Left hindlimb (tissue), 1 donor: ENCODE data around the gene BEND3.

Source experiments
- DNase-seq: peaks from one replicate; pipeline ENCODE4 v3.0.0-alpha.2; 2018

Gene BEND3

GRCh38 chr6:107080036-107080435, 35.3 kb downstream of the BEND3 start:
- DNase-seq = no peak

- no peak for DNase-seq
These were observed 35.9 kb downstream of the BEND3 start for GRCh38 chr6:107079429-107079828.

- DNase-seq = no peak
These were observed 37.6 kb downstream of the BEND3 start for GRCh38 chr6:107077710-107078109.

- DNase-seq = peak; percentile 51
These were observed 39.3 kb downstream of the BEND3 start for GRCh38 chr6:107075951-107076381.

DNA sequence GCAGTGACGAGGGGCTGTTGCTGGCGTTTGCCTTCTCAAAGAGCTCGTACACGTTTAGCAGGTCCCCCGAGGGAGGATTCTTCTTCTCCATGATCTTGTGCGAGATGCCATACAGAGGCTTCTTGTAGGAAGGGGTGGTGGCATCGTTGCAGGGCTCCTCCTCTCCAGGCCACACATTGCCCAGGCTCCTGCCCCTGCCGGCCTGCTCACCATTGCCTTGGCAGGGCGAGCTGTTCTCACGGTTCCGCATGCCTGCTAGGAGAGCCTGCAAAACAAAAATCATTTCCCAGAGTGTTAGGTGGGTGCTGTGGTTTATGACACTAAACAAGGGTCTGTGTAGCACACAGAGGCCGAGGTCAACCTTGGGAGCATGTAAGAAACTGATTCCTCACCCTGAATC, 44.6 kb downstream of the BEND3 start:
- DNase-seq = no peak

- no peak for DNase-seq
These were observed 45.4 kb downstream of the BEND3 start for GRCh38 chr6:107069631-107070548.

GRCh38 chr6:107068691-107069630, 46.4 kb downstream of the BEND3 start:
- DNase-seq = no peak

- DNase-seq = no peak
These were observed 48.3 kb downstream of the BEND3 start for GRCh38 chr6:107066697-107067659.

GRCh38 chr6:107064579-107065065, 50.7 kb downstream of the BEND3 start:
- peak; percentile 71 for DNase-seq

- no peak for DNase-seq
These were observed 52.6 kb downstream of the BEND3 start for GRCh38 chr6:107062691-107063090.

- no peak for DNase-seq
These were observed 53.9 kb downstream of the BEND3 start for GRCh38 chr6:107061125-107062020.

- DNase-seq = no peak
These were observed 54.6 kb downstream of the BEND3 start for GRCh38 chr6:107060704-107061103.

DNA sequence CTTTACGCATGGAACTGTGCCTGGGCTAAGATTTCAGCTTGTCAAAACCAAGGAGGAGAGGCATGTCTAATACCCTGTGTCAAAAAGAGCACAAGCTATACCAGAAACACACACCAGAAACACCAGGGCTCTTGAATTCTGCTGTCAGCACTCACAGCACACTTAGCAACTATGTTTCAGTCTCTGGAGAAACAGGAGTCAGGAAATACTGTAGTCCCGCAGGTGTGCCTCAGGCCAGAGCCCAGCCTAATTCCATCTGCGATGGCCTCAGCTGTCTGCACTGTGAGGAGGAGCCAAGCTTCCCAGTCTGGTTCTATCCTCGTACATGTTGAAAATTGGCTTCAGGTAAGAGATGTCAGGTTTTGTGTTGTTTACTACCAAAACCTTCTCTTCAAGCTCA, 55.7 kb downstream of the BEND3 start:
- DNase-seq = no peak

- no peak for DNase-seq
These were observed 57.6 kb downstream of the BEND3 start for GRCh38 chr6:107057679-107058078.

DNA sequence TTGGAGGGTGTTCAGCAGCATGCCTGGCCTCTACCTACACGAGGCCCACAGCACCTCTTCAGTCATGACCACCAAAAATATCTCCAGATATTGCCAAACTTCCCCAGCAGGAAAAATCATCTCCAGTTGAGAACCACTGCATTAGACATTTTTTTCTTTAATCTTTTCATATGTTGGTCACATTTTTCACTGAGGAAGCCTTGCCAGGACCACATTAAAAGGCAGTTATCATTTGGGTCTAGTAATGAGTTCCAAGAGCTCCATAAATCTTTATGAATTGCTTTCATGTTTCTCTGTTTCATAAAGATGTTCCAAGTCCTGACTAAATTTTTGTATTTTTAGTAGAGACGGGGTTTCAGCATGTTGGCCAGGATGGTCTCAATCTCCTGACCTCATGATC, 58.5 kb downstream of the BEND3 start:
- no peak for DNase-seq

- DNase-seq = no peak
These were observed 67.5 kb downstream of the BEND3 start for GRCh38 chr6:107047807-107048206.

DNA sequence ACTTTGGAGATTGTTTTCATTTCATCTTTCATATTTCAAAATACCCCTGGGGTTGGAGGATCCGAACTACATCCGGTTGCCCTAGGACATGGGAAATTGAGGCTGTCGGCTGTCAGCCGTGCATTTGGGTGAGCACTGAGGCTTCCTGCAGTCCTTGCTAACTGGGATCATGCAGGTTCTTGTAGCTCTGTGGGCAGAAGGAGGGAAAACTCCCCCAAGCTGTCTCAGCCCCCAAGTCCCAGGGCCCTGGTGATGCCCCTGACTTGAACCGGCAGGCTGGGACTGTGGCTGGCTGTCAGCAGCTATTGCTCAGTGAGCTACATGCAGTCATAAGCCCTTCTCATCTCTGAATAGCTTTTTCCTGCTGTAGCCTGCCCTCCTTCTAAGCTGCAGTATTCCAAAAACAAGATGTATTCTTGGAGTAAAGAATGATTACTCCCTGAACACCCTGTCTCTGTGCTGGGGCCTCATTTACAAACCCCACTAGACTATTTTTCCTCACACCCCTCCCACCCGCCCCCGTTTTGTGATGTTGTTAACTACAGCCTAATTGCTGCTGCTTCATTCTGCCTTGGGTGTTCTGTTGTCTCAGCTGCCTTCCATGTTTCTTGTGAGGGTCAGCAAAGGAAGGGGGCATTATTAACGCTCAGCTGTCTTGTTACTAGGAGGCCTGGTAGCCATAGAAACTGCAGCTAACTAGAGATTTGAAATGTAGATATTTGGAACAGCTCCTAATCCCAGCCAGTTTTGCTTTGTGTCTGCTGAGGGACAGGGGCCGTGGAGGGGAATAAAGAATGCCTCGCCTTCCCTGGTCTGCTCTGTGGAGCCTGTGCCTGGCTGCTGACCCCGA, 69.3 kb downstream of the BEND3 start:
- DNase-seq = no peak

- no peak for DNase-seq
These were observed 82.2 kb downstream of the BEND3 start for GRCh38 chr6:107033126-107033525.

DNA sequence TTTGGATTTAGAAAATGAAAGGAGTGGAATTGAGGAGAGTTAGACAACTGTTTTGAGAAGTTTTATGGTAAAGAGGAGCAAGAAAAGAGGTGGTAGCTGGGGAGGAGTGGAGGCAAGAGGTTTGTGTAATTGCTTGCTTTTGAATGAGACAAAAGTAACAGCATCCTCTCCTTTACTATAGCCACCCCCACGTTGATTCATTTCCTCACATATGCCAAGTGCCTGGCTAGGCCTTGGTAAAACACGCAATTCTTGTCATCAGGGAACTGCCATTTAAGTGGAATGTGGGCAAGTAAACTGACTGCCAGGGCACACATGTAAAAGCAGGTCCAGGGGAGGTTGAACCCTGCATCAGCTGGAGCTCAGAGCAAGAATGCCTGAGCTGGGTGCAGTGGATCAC, 83.3 kb downstream of the BEND3 start:
- no peak for DNase-seq

GRCh38 chr6:107030151-107030550, 85.2 kb downstream of the BEND3 start:
- DNase-seq = no peak
